ENCODE data around the gene MRPL18.
"Not testable (repeated sequence)": the region's sequence is repeated elsewhere in the genome, so short reads cannot be mapped to it uniquely, and the experiment has no call there.

MRPL18 gene

GRCh38 chr6:159777240-159777904 is 12.9 kb upstream of the MRPL18 start:
- DNase-seq: no peak

GRCh38 chr6:159778131-159778530 is 12.1 kb upstream of the MRPL18 start:
- DNase-seq: no peak

GRCh38 chr6:159778542-159779103 is 11.6 kb upstream of the MRPL18 start:
- no peak for DNase-seq

GRCh38 chr6:159788276-159788675 is 2.0 kb upstream of the MRPL18 start:
- peak in 1 of 2 donors; percentile 19 for DNase-seq

GRCh38 chr6:159788753-159789376 is 1.4 kb upstream of the MRPL18 start:
- peak; percentile 39 to 45 for DNase-seq

- peak; percentile 99 to 100 for DNase-seq
Measured at GRCh38 chr6:159789377-159790148, 704 bp upstream of the MRPL18 start, which contains the start of gene TCP1. TSS of gene TCP1 (minus strand) at chr6:159789602. CDS start at chr6:159789468, 134 bp downstream.

- peak; percentile 23 to 26 for DNase-seq
Measured at GRCh38 chr6:159790956-159791598, 810 bp downstream of the MRPL18 start.

GRCh38 chr6:159794976-159795375 is 4.7 kb downstream of the MRPL18 start:
- not testable (repeated sequence) for DNase-seq

- DNase-seq: no peak
Measured at GRCh38 chr6:159797554-159797953, 7.3 kb downstream of the MRPL18 start.

GRCh38 chr6:159800141-159800865 is 10.0 kb downstream of the MRPL18 start, which contains the start of gene PNLDC1:
TSS of gene PNLDC1 (plus strand) at chr6:159800276. CDS start at chr6:159800308, 32 bp downstream.
- no peak for DNase-seq

- DNase-seq: no peak
Measured at GRCh38 chr6:159801935-159802334, 11.7 kb downstream of the MRPL18 start.

GRCh38 chr6:159804504-159804903 is 14.2 kb downstream of the MRPL18 start:
- no peak for DNase-seq

GRCh38 chr6:159805440-159806020 is 15.3 kb downstream of the MRPL18 start:
- DNase-seq: no peak

GRCh38 chr6:159806021-159806458 is 15.8 kb downstream of the MRPL18 start:
- no peak for DNase-seq

GRCh38 chr6:159807150-159807858 is 17.0 kb downstream of the MRPL18 start:
- DNase-seq: no peak

GRCh38 chr6:159808647-159809046 is 18.4 kb downstream of the MRPL18 start:
- DNase-seq: no peak

- DNase-seq: no peak
Measured at GRCh38 chr6:159809149-159809548, 18.9 kb downstream of the MRPL18 start.

GRCh38 chr6:159813781-159814180 is 23.5 kb downstream of the MRPL18 start:
- DNase-seq: no peak

- no peak for DNase-seq
Measured at GRCh38 chr6:159815410-159815809, 25.1 kb downstream of the MRPL18 start.

- not testable (repeated sequence) for DNase-seq
Measured at GRCh38 chr6:159816775-159817174, 26.5 kb downstream of the MRPL18 start.

Data from stimulated activated CD4-positive, alpha-beta T cell treated with anti-CD3 and anti-CD28 coated beads, Interleukin-2, amount 100 ng/mL, for 24 hours (primary cell).